NCI-H2107 treated with DMSO at 0.1 percent for 48 hours (cell line): ENCODE results near the gene UROC1.

Experiments
- DNase-seq: peaks from one replicate; lab custom pipeline; 2025; ENCODE audit not compliant: unreplicated experiment; lab: John Stamatoyannopoulos, UW

The UROC1 gene

GRCh38 chr3:126446301-126446700 is 71.3 kb downstream of the UROC1 start:
- DNase-seq = no peak

DNA sequence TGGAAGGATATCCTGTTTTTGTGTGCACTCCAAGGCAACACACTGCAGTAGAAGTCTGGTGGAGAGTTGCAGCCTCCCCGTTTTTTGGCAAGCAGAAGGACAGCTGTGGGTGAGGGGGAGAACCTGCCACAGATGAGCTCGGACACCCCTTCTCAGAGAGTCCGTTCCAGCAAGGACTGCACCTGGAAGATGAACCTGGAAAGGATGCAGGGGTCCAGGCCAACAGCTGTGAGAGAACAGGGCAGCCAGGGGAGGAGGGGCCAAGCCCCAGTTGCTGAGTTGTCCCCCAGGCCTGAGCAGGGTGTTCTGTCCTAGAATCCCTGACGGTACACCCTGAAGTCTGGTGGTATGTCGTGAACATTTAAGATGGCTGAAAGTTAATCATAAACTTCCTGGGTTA is 72.1 kb downstream of the UROC1 start:
- no peak for DNase-seq

DNA sequence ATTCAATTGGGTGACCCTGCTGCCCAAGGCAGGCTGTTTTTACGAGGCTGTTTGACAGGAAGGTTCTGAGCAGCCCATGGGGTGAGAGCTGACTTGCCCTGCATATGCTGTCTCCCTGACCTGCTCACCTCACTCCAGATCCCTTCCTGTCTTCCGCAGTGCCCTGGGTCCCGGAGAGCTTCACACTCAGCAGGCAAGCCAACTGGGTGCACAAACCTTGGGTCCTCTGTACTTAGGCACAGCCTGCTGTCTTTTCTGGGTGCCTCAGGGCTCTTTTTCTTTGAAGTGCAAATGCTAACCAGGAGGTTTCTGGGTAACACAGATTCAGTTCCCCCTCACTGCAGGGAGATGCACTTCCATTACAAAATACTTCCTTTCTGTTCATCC is 74.7 kb downstream of the UROC1 start:
- DNase-seq = no peak

DNA sequence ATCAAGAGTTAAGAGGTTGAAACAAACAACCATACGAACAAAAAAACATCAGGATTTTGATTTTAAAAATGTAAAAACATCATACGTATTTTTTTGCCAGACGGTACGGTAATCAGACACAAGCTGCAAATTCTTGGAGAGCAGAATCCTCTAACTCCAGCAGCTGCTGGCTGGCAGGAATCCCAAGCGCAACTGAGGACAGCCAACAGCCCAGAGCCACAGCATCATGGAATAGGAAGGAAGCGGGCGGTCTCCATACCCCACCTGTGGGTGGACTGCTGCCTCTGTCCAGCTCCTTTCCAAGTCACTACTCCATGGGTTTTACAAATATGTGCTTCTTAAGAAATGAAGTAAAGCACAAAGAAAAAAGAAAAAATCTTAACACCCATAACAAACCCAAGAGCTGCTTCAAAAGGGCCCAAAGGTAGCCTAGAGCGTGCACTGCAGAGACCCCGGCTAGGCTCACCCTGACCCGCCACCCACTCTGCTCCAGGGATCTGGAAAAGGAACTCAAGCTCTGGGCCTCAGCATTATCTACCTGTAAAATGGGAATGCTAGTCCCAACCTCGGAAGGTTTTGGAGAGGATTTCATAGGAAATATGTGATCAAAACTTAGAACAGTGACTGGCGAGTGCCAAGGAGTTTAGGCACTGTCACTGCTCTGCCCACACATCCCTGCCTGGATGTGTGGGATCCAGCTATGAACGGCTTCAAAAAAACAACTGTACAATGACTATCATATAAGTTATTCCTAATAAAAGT is 75.3 kb downstream of the UROC1 start:
- DNase-seq = no peak

- DNase-seq = no peak
Observed at GRCh38 chr3:126441256-126441880, 76.2 kb downstream of the UROC1 start.

- DNase-seq = no peak
Observed at GRCh38 chr3:126440709-126440995, 76.9 kb downstream of the UROC1 start.

DNA sequence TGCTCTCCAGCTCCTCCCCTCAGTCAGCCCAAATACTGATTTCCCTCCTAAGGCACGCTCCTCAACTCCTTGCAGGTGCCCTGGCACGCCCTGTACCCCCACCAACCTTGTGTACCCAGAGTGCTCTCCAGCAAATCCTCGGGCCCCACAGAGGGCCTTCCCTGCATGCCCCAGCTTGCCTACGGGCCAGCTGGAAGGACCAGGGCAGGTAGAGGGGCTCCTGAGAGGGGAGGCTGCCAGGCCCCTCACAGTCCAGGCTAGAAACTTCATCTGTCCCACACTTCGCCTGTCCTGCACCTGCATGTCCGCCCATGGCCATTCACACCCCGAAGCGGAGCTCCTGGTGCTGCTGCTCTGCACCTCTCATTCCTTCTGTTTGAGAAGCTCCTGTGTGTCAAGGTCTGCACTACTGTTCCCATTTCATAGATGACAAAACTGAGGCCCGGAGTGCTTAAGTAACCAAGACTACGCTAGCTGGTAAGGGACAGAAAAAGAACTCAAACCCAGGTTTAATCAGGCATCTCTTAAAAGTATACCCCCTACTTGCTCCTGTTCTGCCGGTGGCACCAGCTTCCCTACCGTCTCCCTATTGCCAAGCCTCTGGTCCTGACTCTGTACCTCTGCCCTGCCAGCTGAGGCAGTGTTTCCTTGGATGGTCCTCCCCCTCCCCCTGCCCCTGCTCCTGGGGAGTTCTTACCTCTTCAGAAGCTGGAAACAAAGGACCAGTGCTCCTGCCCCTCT is 77.4 kb downstream of the UROC1 start:
- no peak for DNase-seq

DNA sequence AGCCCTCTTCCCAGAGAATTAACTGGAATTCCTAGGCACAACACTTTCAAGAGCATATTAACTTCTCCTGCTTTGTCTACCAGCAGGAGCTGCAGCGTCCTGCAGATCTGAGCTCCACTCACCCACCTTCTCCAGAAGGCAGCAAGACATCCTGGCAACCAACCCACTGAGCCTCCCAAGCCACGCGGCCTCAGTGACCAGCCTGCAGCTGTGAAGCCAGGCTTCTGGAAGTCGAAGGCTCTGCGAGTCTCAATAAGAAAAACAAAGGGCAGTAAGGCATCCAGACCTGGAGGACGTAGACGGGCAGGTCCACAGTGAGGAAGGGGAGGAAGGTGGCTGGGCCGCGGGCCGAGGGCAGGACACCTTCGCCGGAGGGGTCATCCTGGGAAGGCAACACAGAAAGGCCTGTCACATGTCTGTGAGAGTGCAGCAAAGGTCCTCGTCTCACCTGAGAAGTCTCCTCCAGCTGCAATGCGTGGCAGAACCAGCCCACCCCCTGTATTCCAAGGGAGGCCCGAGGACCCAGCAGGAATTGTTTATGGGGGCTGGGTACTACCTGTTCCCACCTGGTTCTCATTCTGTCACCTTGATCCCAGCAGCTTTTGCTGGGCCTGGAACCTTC is 78.1 kb downstream of the UROC1 start:
- no peak for DNase-seq

GRCh38 chr3:126438746-126439145 is 78.8 kb downstream of the UROC1 start:
- no peak for DNase-seq

GRCh38 chr3:126438186-126438585 is 79.4 kb downstream of the UROC1 start:
- DNase-seq = no peak

- DNase-seq = no peak
Observed at GRCh38 chr3:126436826-126437717, 80.5 kb downstream of the UROC1 start.

- DNase-seq = no peak
Observed at GRCh38 chr3:126435456-126436315, 81.9 kb downstream of the UROC1 start.

- no peak for DNase-seq
Observed at GRCh38 chr3:126434931-126435411, 82.6 kb downstream of the UROC1 start.

- DNase-seq = no peak
Observed at GRCh38 chr3:126434264-126434590, 83.3 kb downstream of the UROC1 start.

GRCh38 chr3:126433496-126434263 is 83.9 kb downstream of the UROC1 start:
- DNase-seq = peak; percentile 14

GRCh38 chr3:126433105-126433430 is 84.5 kb downstream of the UROC1 start:
- no peak for DNase-seq

GRCh38 chr3:126432361-126433104 is 85.0 kb downstream of the UROC1 start:
- DNase-seq = no peak
